Cerebellar nuclear complex (tissue), 1 donor: Measurements from ENCODE around the gene SLC13A3.

Experiments
- DNase-seq, 2 experiments: peaks; one replicate each; lab custom pipeline; 2025; lab: John Stamatoyannopoulos, UW

Gene SLC13A3

DNA sequence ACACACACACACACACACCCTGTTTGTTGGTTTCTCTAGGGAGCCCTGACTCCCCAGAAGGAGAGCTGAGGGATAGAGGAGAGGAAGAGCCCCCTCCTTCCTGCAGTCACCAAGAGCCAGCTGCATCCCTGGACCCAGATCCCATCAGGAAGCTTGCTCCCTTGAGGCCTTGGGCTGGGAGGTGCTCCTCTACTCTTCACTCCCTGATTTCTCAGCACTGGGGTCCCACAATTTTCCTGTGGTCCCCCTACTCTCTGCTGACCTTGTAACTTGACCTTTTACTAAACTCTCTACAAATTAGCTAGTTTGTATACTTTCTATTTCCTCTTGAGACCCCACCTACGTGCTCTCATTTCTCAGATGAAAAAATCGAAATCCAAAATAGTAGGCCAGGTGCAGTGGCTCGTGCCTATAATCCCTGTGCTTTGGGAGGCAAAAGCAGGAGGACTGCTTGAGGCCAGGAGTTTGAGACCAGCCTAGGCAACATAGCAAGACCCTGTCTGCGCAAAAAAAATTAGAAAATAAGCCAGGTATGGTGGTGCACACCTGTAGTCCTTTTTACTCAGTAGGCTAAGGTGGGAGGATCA, 95.8 kb downstream of the SLC13A3 start:
- no peak for DNase-seq

- DNase-seq, result no peak
These were observed 96.4 kb downstream of the SLC13A3 start for GRCh38 chr20:46554828-46555227.

GRCh38 chr20:46553926-46554325, 97.3 kb downstream of the SLC13A3 start:
- no peak for DNase-seq

DNA sequence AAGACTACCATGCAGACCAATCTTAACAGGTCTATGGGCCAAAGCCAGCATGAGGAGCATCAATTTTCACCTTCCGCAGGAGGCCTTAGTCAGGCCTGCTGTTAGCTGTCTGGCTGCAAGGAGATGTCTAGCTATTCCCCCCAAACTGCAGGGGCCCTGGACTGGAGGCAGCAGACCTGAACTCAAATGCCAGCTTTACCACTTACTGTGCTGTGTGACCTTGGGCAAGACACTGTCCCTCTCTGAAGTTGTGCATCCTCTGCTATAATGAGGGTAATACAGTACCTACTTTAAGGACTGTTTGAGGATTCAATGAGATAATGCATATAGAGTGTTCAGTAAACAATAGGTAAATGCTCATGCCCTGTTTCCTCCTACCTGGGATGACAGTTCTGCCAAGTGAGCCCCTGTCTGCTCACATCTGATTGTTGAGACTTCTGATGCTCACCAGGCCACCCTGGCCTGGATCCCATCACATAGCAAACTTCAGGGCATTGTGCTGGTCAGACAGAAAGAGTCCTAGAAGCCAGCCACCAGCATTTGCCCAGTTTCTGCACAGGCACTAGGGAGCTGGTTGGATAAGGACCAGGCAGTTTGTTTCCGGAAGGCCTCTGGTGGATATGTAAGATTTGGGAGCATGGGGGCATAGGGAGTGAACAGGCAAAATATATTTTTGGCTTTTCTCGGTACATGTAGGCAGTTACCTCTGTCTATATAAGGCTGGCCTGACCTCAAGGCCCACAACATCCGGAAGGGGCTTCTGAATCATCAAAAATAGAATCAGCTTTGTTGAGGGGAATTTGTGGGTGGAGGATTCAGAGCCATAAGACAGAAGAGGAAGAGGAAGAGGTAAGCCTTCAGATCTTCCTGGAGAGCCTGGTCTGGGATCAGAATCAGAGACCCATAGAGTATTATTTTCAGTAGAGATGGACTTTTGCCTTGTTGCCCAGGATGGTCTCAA, 98.5 kb downstream of the SLC13A3 start:
- DNase-seq, result no peak

- no peak for DNase-seq
These were observed 99.5 kb downstream of the SLC13A3 start for GRCh38 chr20:46551522-46552381.

DNA sequence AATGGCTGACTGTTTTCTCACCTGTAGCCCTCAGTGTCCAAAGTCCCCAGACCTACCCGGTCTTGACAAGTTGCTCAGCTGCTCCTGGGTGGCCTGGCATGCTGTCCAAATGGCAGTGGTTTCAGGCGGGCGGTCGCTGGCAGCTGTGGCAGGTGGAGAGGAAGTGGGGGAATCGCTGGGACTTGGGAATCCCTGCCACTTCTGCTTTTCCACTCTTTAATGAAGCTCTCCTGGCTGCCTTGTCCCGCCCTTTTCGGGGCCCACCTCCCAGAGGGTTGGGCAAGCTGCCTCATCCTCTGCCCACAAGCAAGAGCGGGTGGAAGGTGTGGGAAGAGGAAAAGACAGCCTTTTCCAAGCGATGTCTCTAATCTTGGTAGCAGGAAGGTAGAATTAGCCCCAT, 100.8 kb downstream of the SLC13A3 start, which contains the start of gene OCSTAMP:
OCSTAMP (minus strand) TSS at position 194 of the 400 bp plus-strand sequence; CDS start at position 100, 94 bp downstream.
- no peak for DNase-seq

GRCh38 chr20:46549188-46549972, 101.9 kb downstream of the SLC13A3 start:
- no peak for DNase-seq

- DNase-seq, result no peak
These were observed 102.6 kb downstream of the SLC13A3 start for GRCh38 chr20:46548688-46549087.

DNA sequence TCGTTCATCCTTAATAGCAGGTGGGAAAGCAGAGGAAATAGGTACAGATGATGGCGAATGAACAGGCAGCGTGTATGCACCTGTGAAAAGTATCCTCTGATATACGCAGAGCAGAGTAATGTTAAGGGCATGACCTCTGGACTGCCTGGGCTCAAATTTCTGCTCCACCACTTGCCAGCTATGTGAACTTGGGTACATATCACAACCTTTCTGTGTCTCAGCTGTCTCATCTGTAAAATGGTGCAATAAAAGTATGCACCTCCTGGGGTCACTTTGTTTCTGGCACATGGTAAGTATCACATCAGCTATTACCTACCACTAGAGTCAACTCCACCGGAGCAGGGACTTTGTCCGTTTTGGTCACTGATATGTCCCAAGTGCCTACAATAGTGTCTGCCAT, 103.3 kb downstream of the SLC13A3 start:
- DNase-seq, result no peak

GRCh38 chr20:46546936-46547335, 104.3 kb downstream of the SLC13A3 start:
- no peak for DNase-seq

- no peak for DNase-seq
These were observed 105.0 kb downstream of the SLC13A3 start for GRCh38 chr20:46546298-46546697.

GRCh38 chr20:46545827-46546138, 105.5 kb downstream of the SLC13A3 start:
- DNase-seq, result no peak

GRCh38 chr20:46545077-46545826, 106.0 kb downstream of the SLC13A3 start:
- no peak for DNase-seq

DNA sequence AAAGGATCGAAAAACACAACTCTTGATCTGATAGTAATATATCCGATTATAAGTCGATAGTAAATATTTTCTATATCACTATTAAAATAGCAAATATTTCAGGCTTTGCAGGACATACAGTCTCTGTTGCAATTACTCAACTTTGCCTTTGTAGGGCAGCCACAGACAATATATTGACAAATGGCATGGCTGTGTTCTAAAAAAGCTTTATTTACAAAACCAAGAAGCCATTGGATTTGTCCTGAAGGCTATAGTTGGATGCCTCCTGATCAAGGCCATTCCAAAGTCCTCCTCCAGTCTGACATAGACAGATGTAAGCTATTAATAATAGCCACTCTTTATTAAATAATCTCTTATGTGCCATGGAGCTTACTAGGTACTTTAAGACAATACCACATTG, 106.7 kb downstream of the SLC13A3 start:
- no peak for DNase-seq

- no peak for DNase-seq
These were observed 107.3 kb downstream of the SLC13A3 start for GRCh38 chr20:46543959-46544358.

DNA sequence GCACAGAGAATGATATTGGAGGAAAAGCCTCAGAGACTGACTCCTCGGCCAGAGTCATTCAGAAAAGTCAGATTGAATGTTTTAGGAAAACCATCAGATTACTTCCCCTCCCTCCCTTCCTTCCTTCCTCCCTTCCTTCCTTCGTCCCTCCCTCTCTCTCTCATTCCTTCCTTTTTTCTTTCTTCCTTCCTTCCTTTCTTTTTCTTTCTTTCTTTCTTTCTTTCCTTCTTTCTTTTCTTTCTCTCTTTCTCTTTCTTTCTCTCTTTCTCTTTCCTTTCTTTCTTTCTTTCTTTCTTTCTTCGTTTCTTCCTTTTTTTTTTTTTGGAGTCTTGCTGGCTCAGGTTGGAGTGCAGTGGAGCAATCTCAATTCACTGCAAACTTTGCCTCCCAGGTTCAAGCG, 108.2 kb downstream of the SLC13A3 start:
- DNase-seq, result no peak

GRCh38 chr20:46541229-46541935, 109.9 kb downstream of the SLC13A3 start:
- no peak for DNase-seq

DNA sequence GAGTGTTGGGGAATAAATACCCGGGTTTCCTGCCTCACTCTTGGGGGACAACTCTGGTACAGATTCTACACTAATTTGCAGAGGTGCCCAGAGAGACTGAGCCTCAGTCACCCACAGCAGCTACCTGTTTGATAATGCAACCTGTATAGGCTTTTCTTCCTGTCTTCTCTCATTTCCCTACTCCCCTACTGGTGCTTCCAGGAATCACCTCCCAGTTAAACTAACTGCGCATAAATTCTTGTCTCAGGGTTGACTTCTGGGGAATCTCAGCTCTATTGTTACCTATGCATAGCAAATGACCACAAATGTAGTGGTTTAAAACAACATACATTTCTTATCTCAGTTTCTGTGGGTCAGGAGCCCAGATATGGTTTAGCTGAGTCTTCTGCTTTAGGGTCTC, 112.1 kb downstream of the SLC13A3 start:
- DNase-seq, result no peak

DNA sequence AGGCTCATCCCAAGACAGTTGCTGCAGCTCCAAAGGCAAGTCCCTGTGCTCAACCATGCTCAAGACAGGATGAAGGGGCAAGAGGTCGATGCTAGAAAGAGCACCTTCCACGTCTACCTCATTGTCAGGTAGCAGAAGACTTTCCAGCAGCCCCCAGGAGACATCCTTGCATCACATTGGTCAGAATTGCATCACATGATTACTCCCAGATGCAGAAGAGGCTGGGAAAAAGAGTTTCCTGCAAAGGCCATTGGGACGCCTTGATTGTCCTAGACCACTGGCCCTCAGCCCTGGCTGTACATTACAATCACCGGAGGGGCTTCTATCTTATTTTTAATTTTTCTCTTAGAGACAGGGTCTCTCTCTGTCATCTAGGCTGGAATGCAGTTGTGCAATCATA, 120.6 kb downstream of the SLC13A3 start:
- no peak for DNase-seq

- DNase-seq, result no peak
These were observed 127.4 kb downstream of the SLC13A3 start for GRCh38 chr20:46523696-46524328.
